ENCODE measurements around the gene ZDHHC14. TPM values are rescaled to one million over a fixed set of nuclear protein-coding genes. Genes with fewer than 3 reads are reported as not detected.

The ZDHHC14 gene
- total RNA-seq, 2 experiments from 2014 or later = 1.7 to 2.5 TPM

- ChIA-PET POLR2A (interaction anchor here (1.1 kb wide), 1 partner anchor 11 kb away, joined by 5 read pairs; no protein-coding TSS in a partner anchor), CTCF (interaction anchor here (1.0 kb wide), 1 partner anchor 54 kb away, joined by 3 read pairs; no protein-coding TSS in a partner anchor)
- Mint-ChIP-seq H3K36me3 (ENCODE audit: low read depth) (no peaks in the 10 kb centered on the region), H3K4me1 (ENCODE audit: low read depth) (peaks cover 21% of the 10 kb centered on the region), H3K4me3 (no peak overlapping the region), H3K27ac (no peak overlapping the region), H3K27me3 (peaks cover 29% of the 10 kb centered on the region), H3K9me3 (no peaks in the 10 kb centered on the region)
- ATAC-seq (peak; percentile 66), DNase-seq (peak; percentile 47)
- intact Hi-C loops (cut with micrococcal nuclease) = no loop called here
- TF ChIP-seq, protein P1, sequence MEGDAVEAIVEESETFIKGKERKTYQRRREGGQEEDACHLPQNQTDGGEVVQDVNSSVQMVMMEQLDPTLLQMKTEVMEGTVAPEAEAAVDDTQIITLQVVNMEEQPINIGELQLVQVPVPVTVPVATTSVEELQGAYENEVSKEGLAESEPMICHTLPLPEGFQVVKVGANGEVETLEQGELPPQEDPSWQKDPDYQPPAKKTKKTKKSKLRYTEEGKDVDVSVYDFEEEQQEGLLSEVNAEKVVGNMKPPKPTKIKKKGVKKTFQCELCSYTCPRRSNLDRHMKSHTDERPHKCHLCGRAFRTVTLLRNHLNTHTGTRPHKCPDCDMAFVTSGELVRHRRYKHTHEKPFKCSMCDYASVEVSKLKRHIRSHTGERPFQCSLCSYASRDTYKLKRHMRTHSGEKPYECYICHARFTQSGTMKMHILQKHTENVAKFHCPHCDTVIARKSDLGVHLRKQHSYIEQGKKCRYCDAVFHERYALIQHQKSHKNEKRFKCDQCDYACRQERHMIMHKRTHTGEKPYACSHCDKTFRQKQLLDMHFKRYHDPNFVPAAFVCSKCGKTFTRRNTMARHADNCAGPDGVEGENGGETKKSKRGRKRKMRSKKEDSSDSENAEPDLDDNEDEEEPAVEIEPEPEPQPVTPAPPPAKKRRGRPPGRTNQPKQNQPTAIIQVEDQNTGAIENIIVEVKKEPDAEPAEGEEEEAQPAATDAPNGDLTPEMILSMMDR (IDR thresholded peaks at IDR 0.05) = no peak
These were observed 12.5 kb upstream of the ZDHHC14 start for GRCh38 chr6:157368359-157369049.

DNA sequence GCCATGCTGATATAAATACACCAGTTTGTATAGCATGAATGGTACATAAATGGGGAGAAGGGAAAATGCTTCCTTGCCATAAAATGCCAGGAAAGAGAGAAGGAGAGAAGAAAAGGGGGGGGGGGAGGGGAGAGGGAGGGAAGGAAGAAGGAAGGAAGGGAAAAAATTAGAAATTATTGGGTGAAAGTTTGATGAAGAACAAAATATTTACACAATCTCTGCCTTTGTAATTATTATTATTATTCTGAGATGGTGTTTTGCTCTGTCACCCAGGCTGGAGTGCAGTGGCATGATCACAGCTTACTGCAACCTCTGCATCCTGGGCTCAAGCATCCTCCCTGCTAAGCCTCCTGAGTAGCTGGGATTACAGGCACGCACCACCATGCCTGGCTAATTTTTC is 10.2 kb upstream of the ZDHHC14 start:
- ChIA-PET CTCF (interaction anchor here (0.7 to 1.0 kb wide), 2 partner anchors 9 to 56 kb away, joined by 3 to 4 read pairs; no protein-coding TSS in a partner anchor), POLR2A (interaction anchor here (1.1 kb wide), 1 partner anchor 9 kb away, joined by 4 read pairs; no protein-coding TSS in a partner anchor)
- Mint-ChIP-seq H3K9me3 (no peaks in the 10 kb centered on the region), H3K4me3 (no peak overlapping the region), H3K27ac (no peak overlapping the region), H3K27me3 (peaks cover 23% of the 10 kb centered on the region), H3K36me3 (ENCODE audit: low read depth) (no peaks in the 10 kb centered on the region), H3K4me1 (ENCODE audit: low read depth) (peaks cover 24% of the 10 kb centered on the region)
- TF ChIP-seq, protein P1 (IDR thresholded peaks at IDR 0.05) = no peak
- intact Hi-C loops (cut with micrococcal nuclease) = no loop called here
- no peak for DNase-seq
- ATAC-seq = no peak

DNA sequence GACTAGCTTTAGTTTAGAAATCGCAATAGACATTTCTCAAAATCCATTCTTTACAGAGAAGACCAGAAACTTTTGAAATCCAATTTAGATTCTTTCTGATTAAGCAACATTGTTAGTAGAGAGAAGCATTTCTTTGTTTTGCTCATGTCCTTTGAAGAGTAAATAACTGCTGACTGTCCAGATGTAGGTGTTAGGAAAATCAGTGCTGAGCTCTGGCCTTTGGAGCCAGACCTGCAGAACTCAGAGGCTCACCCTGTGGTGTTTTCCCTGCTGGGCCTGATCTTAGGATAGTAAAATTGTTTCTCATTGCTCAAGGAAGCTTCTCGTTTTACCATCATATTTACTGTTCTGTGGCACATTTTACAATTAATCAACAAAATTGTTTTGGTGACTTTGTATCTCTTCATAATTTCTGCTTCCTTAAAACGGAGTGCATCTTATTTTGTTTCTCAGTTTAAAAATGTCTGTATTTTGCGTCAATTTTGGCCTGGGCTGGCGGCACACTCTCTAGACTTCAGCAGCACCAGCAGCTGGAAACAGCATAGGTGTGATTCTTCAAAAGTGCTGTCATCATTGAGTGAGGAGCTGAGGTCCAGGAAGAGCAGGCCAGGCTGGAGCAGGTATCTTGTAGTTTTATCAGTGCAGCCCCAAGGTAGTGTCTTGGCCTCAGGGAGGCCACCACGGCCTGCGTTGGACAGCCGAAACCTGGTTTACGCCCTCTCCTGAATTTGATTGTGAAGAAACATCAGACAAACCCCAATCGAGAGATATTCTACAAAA is 8.3 kb upstream of the ZDHHC14 start:
- Mint-ChIP-seq H3K27ac (no peak overlapping the region), H3K9me3 (no peaks in the 10 kb centered on the region), H3K27me3 (peaks cover 13% of the 10 kb centered on the region), H3K4me3 (no peak overlapping the region), H3K36me3 (ENCODE audit: low read depth) (no peaks in the 10 kb centered on the region), H3K4me1 (ENCODE audit: low read depth) (peaks cover 36% of the 10 kb centered on the region)
- intact Hi-C loops (cut with micrococcal nuclease) = no loop called here
- POLR2A ChIA-PET = no interaction called here
- ATAC-seq (no peak), DNase-seq (no peak)
- CTCF ChIA-PET = interaction anchor here (1.5 kb wide), 1 partner anchor 204 kb away, joined by 3 read pairs; no protein-coding TSS in a partner anchor
- TF ChIP-seq, protein P1 (IDR thresholded peaks at IDR 0.05) = no peak

DNA sequence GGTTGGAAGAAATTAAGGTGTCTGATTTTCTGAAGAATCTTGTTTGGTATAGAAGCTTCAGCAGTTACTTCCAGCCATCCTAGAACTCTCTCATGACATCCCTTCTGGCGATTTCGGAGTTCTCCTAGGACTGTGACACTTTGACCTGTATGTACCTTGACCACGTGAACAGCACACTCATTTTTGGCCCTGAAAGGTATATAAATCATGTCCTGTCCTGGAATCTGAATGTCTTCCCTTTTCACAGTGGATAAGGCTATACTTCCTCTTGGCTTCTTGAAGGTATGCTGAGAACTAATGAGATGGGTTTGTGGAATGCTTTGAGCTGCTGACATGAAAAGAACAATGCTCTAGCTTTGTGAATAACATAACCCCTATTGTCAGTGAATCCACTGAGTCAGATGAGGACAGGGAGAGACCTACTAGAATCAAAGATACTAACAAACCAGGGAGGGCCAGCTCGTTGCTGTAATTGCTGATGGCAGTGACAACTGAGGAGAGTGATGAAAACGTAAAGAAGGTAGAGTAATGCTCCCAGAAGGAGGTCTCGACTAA is 6.0 kb upstream of the ZDHHC14 start:
- no peak overlapping the region for H3K27ac Mint-ChIP-seq
- H3K27me3 Mint-ChIP-seq = peaks cover 8% of the 10 kb centered on the region
- CTCF ChIA-PET = interaction anchor here (1.5 kb wide), 1 partner anchor 68 kb away, joined by 3 read pairs; no protein-coding TSS in a partner anchor
- DNase-seq (no peak), ATAC-seq (no peak)
- H3K4me1 Mint-ChIP-seq (ENCODE audit: low read depth) = peaks cover 25% of the 10 kb centered on the region
- POLR2A ChIA-PET = interaction anchor here (1.5 kb wide), 1 partner anchor 10 kb away, joined by 8 read pairs; no protein-coding TSS in a partner anchor
- TF ChIP-seq, protein P1 (IDR thresholded peaks at IDR 0.05) = no peak
- no peaks in the 10 kb centered on the region for H3K9me3 Mint-ChIP-seq
- intact Hi-C loops (cut with micrococcal nuclease) = no loop called here
- H3K36me3 Mint-ChIP-seq (ENCODE audit: low read depth) = no peaks in the 10 kb centered on the region
- H3K4me3 Mint-ChIP-seq = no peak overlapping the region

All from activated CD8-positive, alpha-beta T cell treated with anti-CD3 and anti-CD28 coated beads for 36 hours (primary cell).